ENCODE results near the gene GEMIN7. TPM values are rescaled to one million over a fixed set of nuclear protein-coding genes. Genes with fewer than 3 reads are reported as not detected.

GEMIN7 gene
- total and polyA plus RNA-seq, 12 donors, result 4.0 to 29.0 (median 16.3) TPM

GRCh38 chr19:45092747-45093678, 14.0 kb downstream of the GEMIN7 start, which contains the start of gene PPP1R37:
PPP1R37 (plus strand) TSS chr19:45093179; CDS start chr19:45093326, 147 bp downstream.
- intact Hi-C loops (cut with DNase I), result loop anchor here in 1 of 2 donors (5.0 kb wide), 1 partner anchor 34 kb away; no protein-coding TSS in a partner anchor
- WGBS, 4 donors, result 0% methylated on average over 35 to 103 of the region's 103 CpGs

GRCh38 chr19:45094137-45094536, 15.1 kb downstream of the GEMIN7 start:
- Histone ChIP-seq H3K4me1 (replicated peaks in 1 of 2) (peaks cover 44 to 65% of the 10 kb centered on the region in 2 donors), H3K27ac (peak overlapping the region in 2 of 5 donors; percentile 92 to 99), H3K4me3 (peak overlapping the region in 2 of 4 donors; percentile 77 to 93), H3K36me3 (replicated peaks in 1 of 2) (no peaks in the 10 kb centered on the region), H3K27me3 (no peaks in the 10 kb centered on the region), H3K9me3 (replicated peaks in 1 of 3) (no peaks in the 10 kb centered on the region)
- TF ChIP-seq CTCF (IDR thresholded peaks at IDR 0.05) (no peak), POLR2A (IDR thresholded peaks at IDR 0.05) (no peak)
- DNase-seq, result no peak
- WGBS, 4 donors, result 65 to 75% (median 67%) methylated on average over 8 to 9 of the region's 9 CpGs
- intact Hi-C loops (cut with DNase I), result loop anchor here in 1 of 2 donors (5.0 kb wide), 1 partner anchor 33 kb away; no protein-coding TSS in a partner anchor

More at GRCh38 chr19:45092747-45093678, 14.0 kb downstream of the GEMIN7 start, which contains the start of gene PPP1R37:
- H3K36me3 ChIP-seq (replicated peaks in 1 of 2), result peaks cover 0 to 6% of the 10 kb centered on the region in 2 donors
- peak within 1 kb of the TSS; percentile 78 to 99 (median 92) for H3K27ac ChIP-seq
- H3K9me3 ChIP-seq (replicated peaks in 1 of 3), result no peaks in the 10 kb centered on the region
- peaks cover 35 to 54% of the 10 kb centered on the region in 2 donors for H3K4me1 ChIP-seq (replicated peaks in 1 of 2)
- peak; percentile 94 to 98 (median 96) for DNase-seq
- peak; percentile 61 to 89 for TF ChIP-seq POLR2A (IDR thresholded peaks at IDR 0.05)
- TF ChIP-seq CTCF (IDR thresholded peaks at IDR 0.05), result peak in 5 of 6 experiments; percentile 16 to 53 (median 42)
- no peaks in the 10 kb centered on the region for H3K27me3 ChIP-seq
- H3K4me3 ChIP-seq, result peak within 1 kb of the TSS; percentile 46 to 97 (median 85)

GRCh38 chr19:45094707-45095106, 15.6 kb downstream of the GEMIN7 start:
- H3K9me3 ChIP-seq (replicated peaks in 1 of 3), result no peaks in the 10 kb centered on the region
- DNase-seq, result no peak
- no peak overlapping the region for H3K4me3 ChIP-seq
- intact Hi-C loops (cut with DNase I), result loop anchor here in 1 of 2 donors (5.0 kb wide), 1 partner anchor 33 kb away; no protein-coding TSS in a partner anchor
- no peaks in the 10 kb centered on the region for H3K27me3 ChIP-seq
- WGBS, 4 donors, result 61 to 72% (median 66%) methylated on average over 5 of the region's 5 CpGs
- no peaks in the 10 kb centered on the region for H3K36me3 ChIP-seq (replicated peaks in 1 of 2)
- peaks cover 49 to 71% of the 10 kb centered on the region in 2 donors for H3K4me1 ChIP-seq (replicated peaks in 1 of 2)
- TF ChIP-seq POLR2A (IDR thresholded peaks at IDR 0.05) (no peak), CTCF (IDR thresholded peaks at IDR 0.05) (no peak)
- H3K27ac ChIP-seq, result peak overlapping the region in 3 of 5 donors; percentile 8 to 99 (median 98)

All from adrenal gland (tissue), 12 donors.